ENCODE measurements around the gene EVA1C. TPM values are rescaled to one million over a fixed set of nuclear protein-coding genes. Genes with fewer than 3 reads are reported as not detected.
A peak's percentile ranks its signal among the peaks of the same experiment; 100 is the strongest.

EVA1C gene
- total RNA-seq, 3 donors from 2014 or later (not counting 1 experiment from before 2014, with no cell fraction given): 14.7 to 27.8 (median 15.8) TPM

DNA sequence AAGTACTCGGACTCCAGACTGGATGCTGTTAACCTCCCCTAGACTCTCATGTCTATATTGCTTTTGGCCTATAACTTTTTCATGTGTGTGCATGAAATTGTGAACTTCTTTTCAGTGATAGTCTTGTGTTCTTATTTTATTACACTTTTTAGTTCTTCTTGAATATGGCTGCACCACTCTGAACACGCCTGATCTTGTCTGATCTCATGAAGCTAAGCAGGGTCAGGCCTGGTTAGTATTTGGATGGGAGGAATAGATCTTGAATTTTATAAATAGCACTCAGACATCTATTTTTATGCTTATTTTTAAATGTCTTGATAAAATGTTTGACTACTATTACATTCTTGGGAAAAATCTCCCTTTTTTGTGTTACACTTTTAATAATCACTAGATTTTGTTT, 150.4 kb downstream of the EVA1C start:
- ATAC-seq (no peak), DNase-seq (peak in 1 of 2 donors; percentile 24)
- Mint-ChIP-seq H3K27me3 (ENCODE audit: low read depth in 2 of 2) (no peaks in the 10 kb centered on the region), H3K36me3 (peaks cover 30% of the 10 kb centered on the region), H3K9me3 (peaks cover 0 to 9% of the 10 kb centered on the region in 2 donors), H3K4me3 (no peak overlapping the region), H3K27ac (no peak overlapping the region), H3K4me1 (peaks cover 0 to 20% of the 10 kb centered on the region in 2 donors)
- no peaks in the 10 kb centered on the region for H3K27me3 ChIP-seq (ENCODE audit: control insufficient read depth, insufficient read depth, low read length)
- no peak overlapping the region for H3K27ac ChIP-seq (ENCODE audit: low read length)
- TF ChIP-seq, protein P1, sequence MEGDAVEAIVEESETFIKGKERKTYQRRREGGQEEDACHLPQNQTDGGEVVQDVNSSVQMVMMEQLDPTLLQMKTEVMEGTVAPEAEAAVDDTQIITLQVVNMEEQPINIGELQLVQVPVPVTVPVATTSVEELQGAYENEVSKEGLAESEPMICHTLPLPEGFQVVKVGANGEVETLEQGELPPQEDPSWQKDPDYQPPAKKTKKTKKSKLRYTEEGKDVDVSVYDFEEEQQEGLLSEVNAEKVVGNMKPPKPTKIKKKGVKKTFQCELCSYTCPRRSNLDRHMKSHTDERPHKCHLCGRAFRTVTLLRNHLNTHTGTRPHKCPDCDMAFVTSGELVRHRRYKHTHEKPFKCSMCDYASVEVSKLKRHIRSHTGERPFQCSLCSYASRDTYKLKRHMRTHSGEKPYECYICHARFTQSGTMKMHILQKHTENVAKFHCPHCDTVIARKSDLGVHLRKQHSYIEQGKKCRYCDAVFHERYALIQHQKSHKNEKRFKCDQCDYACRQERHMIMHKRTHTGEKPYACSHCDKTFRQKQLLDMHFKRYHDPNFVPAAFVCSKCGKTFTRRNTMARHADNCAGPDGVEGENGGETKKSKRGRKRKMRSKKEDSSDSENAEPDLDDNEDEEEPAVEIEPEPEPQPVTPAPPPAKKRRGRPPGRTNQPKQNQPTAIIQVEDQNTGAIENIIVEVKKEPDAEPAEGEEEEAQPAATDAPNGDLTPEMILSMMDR (IDR thresholded peaks at IDR 0.05): no peak
- intact Hi-C loops (cut with micrococcal nuclease): no loop called here
- peaks cover 12% of the 10 kb centered on the region for H3K36me3 ChIP-seq (ENCODE audit: control insufficient read depth, insufficient read depth, low read length)
- H3K4me1 ChIP-seq (ENCODE audit: control insufficient read depth, insufficient read depth, low read length): peaks cover 6% of the 10 kb centered on the region
- H3K9me3 ChIP-seq (ENCODE audit: control insufficient read depth, insufficient read depth, low read length): no peaks in the 10 kb centered on the region
- H3K4me3 ChIP-seq (ENCODE audit: low read length): no peak overlapping the region
- WGBS (ENCODE audit: insufficient coverage): 100% methylated on average over 1 of the region's 2 CpGs

Other genes starting within 250 kb of the EVA1C start
- 1 to 10 TPM; 4.2 to 7.9 (median 5.2) TPM for gene MIS18A, start 133.7 kb upstream of the EVA1C start, total RNA-seq
- gene MRAP, start 113.9 kb upstream of the EVA1C start, total RNA-seq: not detected
- gene URB1, start 19.7 kb upstream of the EVA1C start, total RNA-seq: 1 to 10 TPM; 6.1 to 7.8 (median 7.5) TPM
- gene TCP10L, start 172.8 kb downstream of the EVA1C start, total RNA-seq: 1 to 10 TPM in 1 of 3 donors, under 1 TPM in 2; 0.47 to 1.3 (median 0.93) TPM
- 10 to 100 TPM; 16.1 to 23.7 (median 16.8) TPM for gene CFAP298, start 199.7 kb downstream of the EVA1C start, total RNA-seq

Data from natural killer cell (primary cell).